Measurements from ENCODE around the gene BSDC1.
"Not testable (repeated sequence)": the region's sequence is repeated elsewhere in the genome, so short reads cannot be mapped to it uniquely, and the experiment has no call there.

The BSDC1 gene

DNA sequence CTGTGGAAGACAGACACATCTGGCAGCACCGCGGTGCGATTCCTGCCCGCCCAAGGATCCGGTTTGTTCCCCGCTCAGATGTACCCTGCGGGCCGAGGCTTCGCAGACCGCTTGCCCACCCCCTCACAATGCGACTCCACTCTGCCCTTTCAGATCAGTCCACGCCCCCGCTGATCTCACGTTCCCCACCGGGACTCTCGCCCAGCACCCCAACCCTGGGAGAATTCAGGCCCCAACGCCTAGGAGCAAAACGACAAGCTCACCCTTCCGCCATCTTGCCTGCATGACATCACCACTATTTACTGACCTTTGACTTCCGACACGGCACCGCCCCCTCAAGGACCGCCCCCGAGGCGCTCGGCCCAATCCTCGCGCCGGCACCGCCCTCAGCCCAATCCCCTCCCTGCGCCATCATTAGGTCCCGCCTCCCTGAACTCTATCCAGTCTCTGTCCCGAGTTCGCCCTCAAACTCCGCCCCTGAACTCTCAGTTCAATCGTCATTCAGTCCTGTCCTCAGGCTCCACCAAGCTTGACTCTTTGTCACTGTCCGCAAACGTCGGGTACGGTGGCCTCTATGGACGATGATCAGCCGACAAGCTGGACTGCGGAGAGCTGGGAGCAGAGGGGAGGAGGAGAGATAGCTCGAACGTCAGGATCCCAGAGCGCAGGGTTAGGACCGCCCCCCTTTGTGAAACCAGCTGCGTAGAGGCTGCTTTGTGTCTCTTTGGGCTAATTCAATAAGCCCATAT, at the start of gene BSDC1:
BSDC1 (minus strand) TSS at position 301 of the 749 bp plus-strand sequence; CDS start at position 274, 27 bp downstream.
- H3K27me3 Mint-ChIP-seq = no peaks in the 10 kb centered on the region
- peak; percentile 100 for ATAC-seq
- peaks cover 19% of the 10 kb centered on the region for H3K4me1 Mint-ChIP-seq

DNA sequence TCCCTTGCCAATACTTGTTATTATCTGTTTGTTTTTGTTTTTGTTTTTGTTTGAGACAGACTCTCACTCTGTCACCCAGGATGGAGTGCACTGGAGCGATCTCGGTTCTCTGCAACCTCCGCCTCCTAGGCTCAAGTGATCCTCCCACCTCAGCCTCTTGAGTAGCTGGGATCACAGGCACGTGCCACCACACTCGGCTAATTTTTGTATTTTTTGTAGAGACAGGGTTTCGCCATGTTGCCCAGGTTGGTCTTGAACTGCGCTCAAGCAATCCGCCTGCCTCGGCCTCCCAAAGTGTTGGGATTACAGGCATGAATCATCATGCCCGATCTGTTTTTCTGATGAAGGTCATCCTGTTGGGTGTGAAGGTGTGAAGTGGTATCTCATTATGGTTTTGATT, 47.2 kb upstream of the BSDC1 start:
- H3K9me3 Mint-ChIP-seq, H3K4me1 Mint-ChIP-seq, H3K27ac Mint-ChIP-seq, H3K36me3 Mint-ChIP-seq, ATAC-seq, H3K4me3 Mint-ChIP-seq: not testable (repeated sequence)
- H3K27me3 Mint-ChIP-seq = peaks cover 43% of the 10 kb centered on the region

More for the DNA sequence above, at the start of gene BSDC1:
- peak within 1 kb of the TSS; percentile 82 for H3K27ac Mint-ChIP-seq
- H3K4me3 Mint-ChIP-seq = peak within 1 kb of the TSS; percentile 97
- H3K36me3 Mint-ChIP-seq = no peaks in the 10 kb centered on the region
- no peaks in the 10 kb centered on the region for H3K9me3 Mint-ChIP-seq

DNA sequence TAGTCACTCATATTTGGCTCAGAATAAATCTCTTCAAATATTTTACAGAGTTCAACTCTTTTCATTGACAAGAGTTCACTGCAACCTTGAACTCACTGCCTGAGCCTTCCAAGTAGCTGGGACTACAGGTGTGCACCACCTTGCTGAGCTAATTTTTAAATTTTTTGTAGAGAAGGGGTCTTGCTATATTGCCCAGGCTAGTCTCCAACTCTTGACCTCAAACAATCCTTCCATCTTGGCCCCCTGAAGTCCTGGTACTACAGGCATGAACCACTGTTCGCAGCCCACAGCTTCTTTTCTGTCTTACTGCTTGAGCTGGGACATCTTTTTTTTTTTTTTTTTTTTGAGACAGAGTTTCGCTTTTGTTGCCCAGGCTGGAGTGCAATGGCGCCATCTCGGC, 44.5 kb upstream of the BSDC1 start:
- not testable (repeated sequence) for H3K27ac Mint-ChIP-seq, ATAC-seq, H3K36me3 Mint-ChIP-seq, H3K4me3 Mint-ChIP-seq, H3K9me3 Mint-ChIP-seq, H3K4me1 Mint-ChIP-seq
- H3K27me3 Mint-ChIP-seq = peaks cover 28% of the 10 kb centered on the region

GRCh38 chr1:32438136-32438535, 43.9 kb upstream of the BSDC1 start:
- H3K27me3 Mint-ChIP-seq = peaks cover 22% of the 10 kb centered on the region
- H3K27ac Mint-ChIP-seq = no peak overlapping the region
- H3K4me1 Mint-ChIP-seq = peaks cover 6% of the 10 kb centered on the region
- H3K4me3 Mint-ChIP-seq = no peak overlapping the region
- no peaks in the 10 kb centered on the region for H3K9me3 Mint-ChIP-seq
- no peaks in the 10 kb centered on the region for H3K36me3 Mint-ChIP-seq
- no peak for ATAC-seq

DNA sequence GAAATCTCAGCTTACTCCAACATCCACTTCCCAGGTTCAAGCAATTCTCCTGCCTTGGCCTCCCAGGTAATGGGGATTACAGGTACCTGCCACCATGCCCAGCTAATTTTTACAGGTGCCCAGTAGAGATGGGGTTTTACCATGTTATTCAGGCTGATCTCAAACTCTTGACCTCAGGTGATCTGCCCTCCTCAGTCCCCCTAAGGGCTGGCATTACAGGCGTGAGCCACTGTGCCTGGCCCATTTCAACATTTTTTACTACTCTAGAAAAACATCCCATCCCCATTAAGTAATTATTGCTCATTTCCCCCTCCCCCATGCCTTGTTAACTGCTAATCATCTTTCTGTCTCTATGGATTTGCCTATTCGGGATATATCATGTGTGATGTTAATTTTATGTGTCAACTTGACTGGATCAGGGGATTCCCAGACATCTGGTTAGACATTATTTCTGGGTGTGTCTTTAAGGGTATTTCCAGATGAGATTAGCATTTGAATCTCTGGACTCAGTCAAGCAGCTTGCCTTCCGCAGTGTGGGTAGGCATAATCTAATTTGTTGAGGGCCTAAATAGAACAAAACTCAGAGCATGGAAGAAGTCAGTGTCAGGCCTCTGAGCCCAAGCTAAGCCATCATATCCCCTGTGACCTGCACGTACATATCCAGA, 37.6 kb upstream of the BSDC1 start:
- Mint-ChIP-seq H3K27me3 (peaks cover 1% of the 10 kb centered on the region), H3K36me3 (no peaks in the 10 kb centered on the region), H3K4me3 (no peak overlapping the region), H3K27ac (peak overlapping the region; percentile 7), H3K9me3 (no peaks in the 10 kb centered on the region), H3K4me1 (peaks cover 28% of the 10 kb centered on the region)
- peak; percentile 74 for ATAC-seq

GRCh38 chr1:32427264-32427963, 33.2 kb upstream of the BSDC1 start:
- H3K27ac Mint-ChIP-seq = no peak overlapping the region
- ATAC-seq = no peak

DNA sequence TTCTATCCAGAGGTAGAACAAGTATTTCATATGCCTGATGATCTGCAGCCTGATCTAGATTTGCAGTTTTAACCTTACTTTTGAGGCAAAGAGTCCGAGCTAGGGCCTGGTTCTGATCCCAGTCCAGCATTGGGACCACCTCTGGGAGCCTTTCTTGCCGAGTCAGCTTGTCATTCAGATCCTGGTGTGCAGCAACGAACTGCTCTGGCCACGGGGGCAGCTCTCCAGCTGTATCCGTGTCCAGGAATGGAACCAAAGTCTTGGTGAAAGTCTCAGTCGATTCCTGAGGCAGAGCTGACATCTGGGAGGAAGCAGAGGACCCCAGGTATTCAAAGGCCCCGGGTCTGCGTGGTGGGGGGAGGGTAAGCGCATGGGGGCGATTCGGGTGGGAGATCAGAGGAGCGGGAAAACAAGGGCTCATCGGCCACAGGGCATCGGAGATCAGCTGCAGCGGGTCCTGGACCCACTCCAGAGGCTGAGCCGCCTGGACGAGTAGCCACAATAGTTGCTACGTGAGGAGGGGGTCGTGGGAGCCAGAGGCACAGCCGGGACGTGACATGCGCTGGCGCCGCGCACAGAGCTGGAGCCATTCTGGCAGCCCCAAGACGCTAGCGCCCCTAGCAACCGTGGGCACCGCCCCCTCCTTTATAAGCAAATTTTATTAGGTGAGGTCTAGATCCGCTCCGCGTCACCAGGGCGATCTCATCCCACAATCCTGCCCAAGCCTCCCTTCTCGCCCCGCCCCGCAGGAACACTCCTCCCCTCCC, 32.4 kb upstream of the BSDC1 start:
- Mint-ChIP-seq H3K9me3 (no peaks in the 10 kb centered on the region), H3K4me3 (peak overlapping the region; percentile 36), H3K36me3 (no peaks in the 10 kb centered on the region), H3K27me3 (peaks cover 29% of the 10 kb centered on the region), H3K27ac (no peak overlapping the region), H3K4me1 (peaks cover 13% of the 10 kb centered on the region)
- ATAC-seq = no peak

More at GRCh38 chr1:32427264-32427963, 33.2 kb upstream of the BSDC1 start:
- Mint-ChIP-seq H3K4me3 (no peak overlapping the region), H3K27me3 (peaks cover 29% of the 10 kb centered on the region), H3K9me3 (no peaks in the 10 kb centered on the region), H3K36me3 (no peaks in the 10 kb centered on the region), H3K4me1 (peaks cover 20% of the 10 kb centered on the region)

- Mint-ChIP-seq H3K27me3 (peaks cover 39% of the 10 kb centered on the region), H3K4me1 (peaks cover 6% of the 10 kb centered on the region), H3K4me3 (no peak overlapping the region), H3K36me3 (no peaks in the 10 kb centered on the region), H3K9me3 (no peaks in the 10 kb centered on the region), H3K27ac (no peak overlapping the region)
- ATAC-seq = no peak
Observed at GRCh38 chr1:32421775-32422174, 27.5 kb upstream of the BSDC1 start.

DNA sequence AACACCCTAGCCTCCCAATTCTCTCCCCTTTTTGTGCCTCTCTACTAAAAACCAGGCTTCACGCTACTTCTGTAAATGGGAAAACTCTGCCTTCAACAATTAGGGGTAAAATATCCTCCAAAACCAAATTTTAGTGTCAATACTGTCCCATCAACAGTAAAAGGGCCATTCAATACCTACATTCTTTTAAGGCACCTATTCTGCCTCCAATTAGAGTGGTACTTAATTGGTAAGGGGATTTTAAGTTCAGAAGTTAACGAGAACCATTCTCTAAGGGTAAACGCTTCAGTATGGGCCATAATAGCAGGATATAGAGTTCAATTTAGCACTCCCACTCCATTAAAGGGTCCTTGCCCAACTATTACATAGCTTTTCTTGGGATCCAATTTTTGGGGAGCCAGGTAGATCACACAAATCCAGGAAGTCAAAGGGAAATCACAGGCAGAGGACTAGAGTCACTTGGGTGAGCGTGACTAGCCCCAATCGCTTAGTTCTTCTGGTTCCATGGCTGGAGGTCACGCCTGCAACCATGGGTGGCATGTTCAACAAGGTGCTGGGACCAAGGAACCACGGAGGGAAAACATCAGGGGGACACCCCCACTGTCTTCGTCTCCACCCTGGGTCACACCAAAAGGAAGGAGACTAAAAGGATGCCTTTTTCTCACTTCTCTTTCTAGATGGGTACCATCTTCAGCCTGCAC, 20.1 kb upstream of the BSDC1 start:
- Mint-ChIP-seq H3K27ac (peak overlapping the region; percentile 53), H3K27me3 (peaks cover 21% of the 10 kb centered on the region), H3K9me3 (no peaks in the 10 kb centered on the region), H3K36me3 (no peaks in the 10 kb centered on the region), H3K4me3 (no peak overlapping the region), H3K4me1 (peaks cover 6% of the 10 kb centered on the region)
- no peak for ATAC-seq

- Mint-ChIP-seq H3K9me3 (no peaks in the 10 kb centered on the region), H3K4me3 (no peak overlapping the region), H3K36me3 (no peaks in the 10 kb centered on the region), H3K27me3 (peaks cover 21% of the 10 kb centered on the region), H3K4me1 (peaks cover 6% of the 10 kb centered on the region), H3K27ac (peak overlapping the region; percentile 53)
- peak; percentile 74 for ATAC-seq
Observed at GRCh38 chr1:32413507-32414185, 19.4 kb upstream of the BSDC1 start.

DNA sequence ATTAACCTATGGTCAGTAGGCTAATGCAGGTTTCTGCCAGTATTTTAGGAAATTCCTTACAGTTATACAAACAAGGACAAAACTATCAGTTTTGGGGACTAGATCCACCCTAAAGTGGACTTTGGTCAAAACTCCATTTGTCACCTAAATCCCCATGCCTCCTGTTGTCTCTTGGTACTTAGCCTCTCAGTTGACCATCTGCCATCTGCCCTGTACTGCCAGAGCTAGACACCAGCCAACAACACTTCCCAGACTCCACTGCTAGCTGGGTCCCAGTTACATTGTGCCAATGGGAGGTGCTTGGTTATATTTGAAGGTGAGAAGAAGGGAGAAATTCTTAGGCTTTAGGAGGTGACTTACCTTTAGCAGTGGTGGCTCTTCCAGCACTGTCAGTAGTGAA, 17.0 kb upstream of the BSDC1 start:
- Mint-ChIP-seq H3K4me1 (peaks cover 6% of the 10 kb centered on the region), H3K4me3 (no peak overlapping the region), H3K27me3 (peaks cover 9% of the 10 kb centered on the region), H3K9me3 (no peaks in the 10 kb centered on the region), H3K27ac (no peak overlapping the region), H3K36me3 (no peaks in the 10 kb centered on the region)
- no peak for ATAC-seq

GRCh38 chr1:32406629-32407111, 12.4 kb upstream of the BSDC1 start:
- Mint-ChIP-seq H3K27ac (no peak overlapping the region), H3K4me1 (no peaks in the 10 kb centered on the region), H3K36me3 (no peaks in the 10 kb centered on the region), H3K9me3 (no peaks in the 10 kb centered on the region), H3K4me3 (no peak overlapping the region), H3K27me3 (no peaks in the 10 kb centered on the region)
- no peak for ATAC-seq

DNA sequence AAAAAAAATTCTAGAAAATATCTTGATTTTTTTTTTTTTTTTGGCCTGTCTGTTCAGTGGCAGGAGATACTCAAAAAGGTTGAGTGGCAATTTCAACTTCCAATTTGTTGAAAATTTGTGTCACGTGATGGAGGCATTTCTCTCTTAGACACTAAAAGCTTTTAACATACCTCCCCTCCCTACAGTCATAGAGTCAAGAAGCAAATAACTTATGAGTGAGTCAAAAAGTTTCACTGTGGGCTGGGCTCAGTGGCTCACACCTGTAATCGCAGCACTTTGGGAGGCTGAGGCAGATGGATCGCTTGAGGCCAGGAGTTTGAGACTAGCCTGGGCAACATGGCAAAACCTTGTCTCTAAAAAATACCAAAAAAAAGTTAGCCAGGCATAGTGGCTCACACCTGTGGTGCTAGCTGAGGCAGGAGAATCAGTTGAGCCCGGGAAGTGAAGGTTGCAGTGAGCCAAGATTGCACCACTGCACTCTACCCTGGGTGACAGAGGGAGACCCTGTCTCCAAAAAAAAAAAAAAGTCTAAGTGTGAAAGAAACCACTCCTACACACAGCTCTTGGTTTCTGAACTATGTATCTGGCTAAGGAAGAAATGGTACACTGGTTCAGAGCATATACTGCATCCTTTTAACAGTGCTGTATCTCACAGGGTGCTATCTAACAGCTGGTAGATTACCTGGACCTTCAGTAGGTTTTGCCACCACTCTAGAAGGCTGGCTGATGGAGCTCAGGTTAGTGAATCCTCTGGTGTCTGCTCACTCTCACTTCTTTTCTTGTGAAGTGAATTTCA, 11.6 kb upstream of the BSDC1 start:
- ATAC-seq = no peak
- Mint-ChIP-seq H3K9me3 (no peaks in the 10 kb centered on the region), H3K4me1 (peaks cover 2% of the 10 kb centered on the region), H3K4me3 (no peak overlapping the region), H3K27ac (no peak overlapping the region), H3K27me3 (no peaks in the 10 kb centered on the region), H3K36me3 (no peaks in the 10 kb centered on the region)
